ENCODE results near the gene EXO1.
"Not testable (repeated sequence)": the region's sequence is repeated elsewhere in the genome, so short reads cannot be mapped to it uniquely, and the experiment has no call there.

Gene EXO1

GRCh38 chr1:241837416-241837815 lies 10.6 kb upstream of the EXO1 start:
- no peak for DNase-seq (ENCODE audit: low read depth)

- DNase-seq (ENCODE audit: low read depth) = no peak
Observed at GRCh38 chr1:241837901-241838300, 10.1 kb upstream of the EXO1 start.

GRCh38 chr1:241838897-241839296 lies 9.1 kb upstream of the EXO1 start:
- no peak for DNase-seq (ENCODE audit: low read depth)

- no peak for DNase-seq (ENCODE audit: low read depth)
Observed at GRCh38 chr1:241839369-241839979, 8.5 kb upstream of the EXO1 start.

GRCh38 chr1:241840164-241840563 lies 7.8 kb upstream of the EXO1 start:
- DNase-seq (ENCODE audit: low read depth) = no peak

- no peak for DNase-seq (ENCODE audit: low read depth)
Observed at GRCh38 chr1:241841691-241842090, 6.3 kb upstream of the EXO1 start.

GRCh38 chr1:241842565-241842964 lies 5.4 kb upstream of the EXO1 start:
- DNase-seq (ENCODE audit: low read depth) = no peak

- DNase-seq (ENCODE audit: low read depth) = no peak
Observed at GRCh38 chr1:241844593-241844992, 3.4 kb upstream of the EXO1 start.

- no peak for DNase-seq (ENCODE audit: low read depth)
Observed at GRCh38 chr1:241846375-241846774, 1.6 kb upstream of the EXO1 start.

- DNase-seq (ENCODE audit: low read depth) = no peak
Observed at GRCh38 chr1:241846862-241847539, 1.0 kb upstream of the EXO1 start.

GRCh38 chr1:241847540-241847795 lies 536 bp upstream of the EXO1 start:
- no peak for DNase-seq (ENCODE audit: low read depth)

- no peak for DNase-seq (ENCODE audit: low read depth)
Observed at GRCh38 chr1:241848686-241849344, 811 bp downstream of the EXO1 start.

GRCh38 chr1:241849345-241849695 lies 1.3 kb downstream of the EXO1 start:
- DNase-seq (ENCODE audit: low read depth) = no peak

- DNase-seq (ENCODE audit: low read depth) = not testable (repeated sequence)
Observed at GRCh38 chr1:241855545-241856140, 7.6 kb downstream of the EXO1 start.

- no peak for DNase-seq (ENCODE audit: low read depth)
Observed at GRCh38 chr1:241857131-241857530, 9.1 kb downstream of the EXO1 start.

- no peak for DNase-seq (ENCODE audit: low read depth)
Observed at GRCh38 chr1:241860922-241861321, 12.9 kb downstream of the EXO1 start.

GRCh38 chr1:241869022-241869421 lies 21.0 kb downstream of the EXO1 start:
- no peak for DNase-seq (ENCODE audit: low read depth)

- no peak for DNase-seq (ENCODE audit: low read depth)
Observed at GRCh38 chr1:241870336-241870735, 22.3 kb downstream of the EXO1 start.

GRCh38 chr1:241870746-241871430 lies 22.9 kb downstream of the EXO1 start:
- no peak for DNase-seq (ENCODE audit: low read depth)

GRCh38 chr1:241881440-241881839 lies 33.4 kb downstream of the EXO1 start:
- DNase-seq (ENCODE audit: low read depth) = no peak

- no peak for DNase-seq (ENCODE audit: low read depth)
Observed at GRCh38 chr1:241883159-241883558, 35.2 kb downstream of the EXO1 start.

GRCh38 chr1:241888232-241888631 lies 40.2 kb downstream of the EXO1 start:
- DNase-seq (ENCODE audit: low read depth) = no peak

- no peak for DNase-seq (ENCODE audit: low read depth)
Observed at GRCh38 chr1:241891296-241891695, 43.3 kb downstream of the EXO1 start.
